OCI-LY7 (cell line): ENCODE results near the gene SLC6A6. TPM values are rescaled to one million over a fixed set of nuclear protein-coding genes. Genes with fewer than 3 reads are reported as not detected.
A peak's percentile ranks its signal among the peaks of the same experiment; 100 is the strongest.

Experiments
- BruUV-seq: library from RNA; stranded (reverse); fragments of 400-500 nt; replicated peaks from 2 replicates; lab custom pipeline; 2021; lab: Mats Ljungman, UMichigan
- CTCF ChIA-PET: fragments of 300-600 bp; sonication (Branson Sonifier 250); formaldehyde crosslinking; loops from one replicate; lab custom pipeline; 2022; ENCODE audit warnings: antibody characterized with exemption; ENCODE audit not compliant: unreplicated experiment; lab: Charles Lee
- POLR2A ChIA-PET: fragments of 300-600 bp; sonication (Branson Sonifier 250); formaldehyde crosslinking; loops from one replicate; lab custom pipeline; 2022; ENCODE audit warnings: antibody characterized with exemption; lab: Charles Lee
- DNase-seq: peaks from one replicate; pipeline ENCODE4 v3.0.0-alpha.2; 2015; ENCODE audit warnings: low spot score
- H2AFZ ChIP-seq: fragments of 200-600 bp; sonication (generic), shearing (Covaris generic); 2 replicates; pipeline ENCODE4 v1.6.1; 2014; ENCODE audit warnings: mild to moderate bottlenecking, antibody characterized with exemption, low read length, moderate library complexity
- H3K27ac ChIP-seq: fragments of 200-600 bp; sonication (generic); 2 replicates; pipeline ENCODE4 v1.5.1; 2014; ENCODE audit warnings: mixed run types, low read depth, mild to moderate bottlenecking, moderate library complexity, low read length, inconsistent platforms; ENCODE audit not compliant: poor library complexity, severe bottlenecking
- H3K36me3 ChIP-seq: fragments of 200-600 bp; sonication (generic); 2 replicates; pipeline ENCODE4 v1.6.1; 2014; ENCODE audit warnings: mild to moderate bottlenecking, antibody characterized with exemption, low read length, moderate library complexity, mixed read lengths; ENCODE audit not compliant: insufficient read depth
- H3K4me1 ChIP-seq: fragments of 200-600 bp; sonication (generic); 2 replicates; pipeline ENCODE4 v1.5.1; 2014; ENCODE audit warnings: mild to moderate bottlenecking, low read length; ENCODE audit not compliant: insufficient read depth, poor library complexity, severe bottlenecking
- H3K4me2 ChIP-seq: fragments of 200-600 bp; sonication (generic); 2 replicates; pipeline ENCODE4 v1.6.1; 2014; ENCODE audit warnings: mild to moderate bottlenecking, low read length
- H3K4me3 ChIP-seq: fragments of 200-600 bp; sonication (generic); 2 replicates; pipeline ENCODE4 v1.5.1; 2014; ENCODE audit warnings: mild to moderate bottlenecking, low read depth, low read length; ENCODE audit not compliant: poor library complexity, severe bottlenecking
- H3K79me2 ChIP-seq: fragments of 200-600 bp; sonication (generic); 2 replicates; pipeline ENCODE4 v1.6.1; 2016; ENCODE audit warnings: low read depth, mild to moderate bottlenecking, low read length, moderate library complexity, mixed read lengths; ENCODE audit not compliant: insufficient read depth
- H3K9me2 ChIP-seq: fragments of 200-600 bp; sonication (generic); 2 replicates; pipeline ENCODE4 v1.6.1; 2016; ENCODE audit warnings: mild to moderate bottlenecking, low read length, mixed read lengths; ENCODE audit not compliant: insufficient read depth
- H3K9me3 ChIP-seq: fragments of 200-600 bp; sonication (generic); 2 replicates; pipeline ENCODE4 v1.6.1; 2014; ENCODE audit warnings: mild to moderate bottlenecking, mixed run types, low read length, mixed read lengths
- H4K20me1 ChIP-seq: fragments of 200-600 bp; sonication (generic); 2 replicates; pipeline ENCODE4 v1.6.1; 2014; ENCODE audit warnings: mild to moderate bottlenecking, antibody characterized with exemption, low read length, moderate library complexity, mixed read lengths; ENCODE audit not compliant: insufficient read depth
- CTCF ChIP-seq: fragments of 200-600 bp; sonication (generic); conservative IDR thresholded peaks from 2 replicates; pipeline ENCODE4 v1.5.1; 2014; ENCODE audit warnings: mild to moderate bottlenecking, antibody characterized with exemption, low read length, moderate library complexity, mixed read lengths
- EZH2phosphoT487 ChIP-seq: fragments of 200-600 bp; sonication (generic); IDR thresholded peaks from 2 replicates; pipeline ENCODE4 v1.6.1; 2018; ENCODE audit warnings: low read depth, borderline replicate concordance, mild to moderate bottlenecking, mixed run types, antibody characterized with exemption, low read length, moderate library complexity, mixed read lengths
- intact Hi-C: fragments of 100-400 bp; cut with micrococcal nuclease; formaldehyde crosslinking; loops from one replicate; pipeline ENCODE4 v1.10.0; 2022; ENCODE audit not compliant: unreplicated experiment
- total RNA-seq, 2 experiments: library from RNA; depleted of rRNA in 1 of 2; stranded (reverse); fragments of >200 nt in 1 of 2; shearing (Covaris generic) in 1 of 2; gene quantifications; 2 replicates each; pipeline ENCODE4 v1.2.3, GENCODE V29; 2014 to 2022

Gene SLC6A6
- total RNA-seq, 2 experiments from 2014 or later = 43.0 to 51.8 TPM

DNA sequence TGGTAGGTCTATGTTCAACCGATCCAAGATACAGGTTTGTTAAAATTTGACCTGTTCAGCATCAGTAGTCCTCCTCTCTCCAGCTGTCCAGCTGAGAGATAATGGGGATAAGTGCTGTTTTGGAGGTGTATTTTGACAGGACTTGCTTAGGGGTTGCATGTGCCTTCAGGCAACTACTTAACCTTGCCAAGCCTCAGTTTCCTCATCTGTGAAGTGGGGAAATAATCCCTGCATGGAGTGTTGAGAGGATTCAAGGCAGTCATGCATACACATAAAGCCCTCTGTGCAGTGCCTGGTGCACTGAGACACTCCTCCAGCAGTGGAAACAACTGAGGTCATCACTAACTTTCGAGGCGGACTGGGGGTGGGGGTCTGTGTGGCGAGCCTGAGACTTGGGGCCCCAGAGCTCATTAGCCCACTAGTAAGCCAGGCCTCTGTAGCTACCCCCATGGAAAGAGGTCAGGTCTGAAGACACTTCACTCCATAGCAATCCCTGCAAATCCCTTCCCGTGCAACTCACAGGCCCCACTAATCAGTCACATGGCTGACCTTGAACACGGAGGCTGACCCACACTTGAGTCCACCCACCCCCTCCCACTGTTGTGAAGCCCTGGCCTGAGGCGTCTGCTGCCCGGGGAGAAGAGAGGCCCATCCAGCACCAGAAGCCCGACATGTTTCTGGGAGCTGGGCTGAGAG lies 25.9 kb upstream of the SLC6A6 start:
- ChIA-PET POLR2A (interaction anchor here (0.7 to 1.2 kb wide), 3 partner anchors 15 to 60 kb away, joined by 3 to 6 read pairs (median 3); no protein-coding TSS in a partner anchor), CTCF (interaction anchor here (0.9 kb wide), 1 partner anchor 10 kb away, joined by 3 read pairs; no protein-coding TSS in a partner anchor)
- no peaks in the 10 kb centered on the region for H3K79me2 ChIP-seq

GRCh38 chr3:14377044-14377837 lies 25.2 kb upstream of the SLC6A6 start:
- no TSS peak for BruUV-seq

More for the DNA sequence above, 25.9 kb upstream of the SLC6A6 start:
- no peaks in the 10 kb centered on the region for H3K9me3 ChIP-seq
- BruUV-seq = no TSS peak
- no peaks in the 10 kb centered on the region for H4K20me1 ChIP-seq
- no peak overlapping the region for H3K4me2 ChIP-seq
- H2AFZ ChIP-seq = no peak overlapping the region
- no peak for DNase-seq
- H3K4me1 ChIP-seq = peaks cover 60% of the 10 kb centered on the region
- no peaks in the 10 kb centered on the region for H3K36me3 ChIP-seq
- TF ChIP-seq CTCF (no peak), EZH2phosphoT487 (no peak)
- intact Hi-C loops = no loop called here
- no peak overlapping the region for H3K27ac ChIP-seq
- H3K4me3 ChIP-seq = no peak overlapping the region
- no peaks in the 10 kb centered on the region for H3K9me2 ChIP-seq

More at GRCh38 chr3:14377044-14377837, 25.2 kb upstream of the SLC6A6 start:
- CTCF ChIA-PET = no interaction called here
- no peak for DNase-seq
- Histone ChIP-seq H3K4me3 (no peak overlapping the region), H3K9me2 (no peaks in the 10 kb centered on the region), H3K27ac (peak overlapping the region; percentile 89), H3K79me2 (no peaks in the 10 kb centered on the region), H2AFZ (peak overlapping the region; percentile 55; the same call in 1 of the 2 replicates), H3K9me3 (no peaks in the 10 kb centered on the region), H4K20me1 (no peaks in the 10 kb centered on the region), H3K36me3 (no peaks in the 10 kb centered on the region), H3K4me2 (peak overlapping the region; percentile 58; the same call in 1 of the 2 replicates), H3K4me1 (peaks cover 60% of the 10 kb centered on the region)
- POLR2A ChIA-PET = interaction anchor here (0.7 to 3.2 kb wide), 5 partner anchors 11 to 98 kb away, joined by 3 to 39 read pairs (median 5); no protein-coding TSS in a partner anchor
- no peak for TF ChIP-seq EZH2phosphoT487
- TF ChIP-seq CTCF = no peak
- intact Hi-C loops = no loop called here
